ENCODE measurements around the gene MYO1C.
A peak's percentile ranks its signal among the peaks of the same experiment; 100 is the strongest.

Gene MYO1C

GRCh38 chr17:1511756-1512321 is 19.4 kb upstream of the MYO1C start:
- peak; percentile 66 for TF ChIP-seq NFIC (IDR thresholded peaks at IDR 0.05)
- no peak for TF ChIP-seq ZBTB7A (IDR thresholded peaks at IDR 0.05; ENCODE audit: low read depth)
- 0 out of 2 replicates have a peak, but pooled peaks have one; percentile 30 for TF ChIP-seq MAX (IDR thresholded peaks at IDR 0.05)

DNA sequence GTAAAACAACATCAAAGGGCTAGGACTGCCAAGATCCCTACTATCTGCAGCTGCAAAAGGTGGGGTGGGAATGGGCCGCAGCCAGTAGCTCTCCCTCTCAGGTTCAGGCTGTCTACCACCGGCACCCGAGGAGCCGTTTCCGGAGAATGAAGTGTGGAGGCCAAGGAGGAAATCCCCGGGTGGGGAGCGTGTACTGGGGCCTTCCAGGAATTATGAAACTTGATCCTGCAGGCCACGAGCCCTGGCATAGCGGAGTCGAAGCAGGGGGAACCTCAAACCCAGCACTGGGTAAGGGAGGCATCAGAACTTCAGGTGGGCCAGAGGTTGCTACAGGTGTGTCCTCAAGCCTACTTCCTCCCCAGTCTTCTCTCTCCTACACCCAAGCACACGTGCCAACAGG is 18.8 kb upstream of the MYO1C start:
- TF ChIP-seq TCF12 (IDR thresholded peaks at IDR 0.05; ENCODE audit: low read depth) (no peak), TEAD4 (IDR thresholded peaks at IDR 0.05) (no peak), CREB1 (IDR thresholded peaks at IDR 0.05; ENCODE audit: low read depth) (no peak)

- TF ChIP-seq NFIC (IDR thresholded peaks at IDR 0.05) (no peak), REST (IDR thresholded peaks at IDR 0.05; ENCODE audit: low read depth) (no peak), MAX (IDR thresholded peaks at IDR 0.05) (no peak), TEAD4 (IDR thresholded peaks at IDR 0.05) (no peak), YY1 (IDR thresholded peaks at IDR 0.05; ENCODE audit: low read depth) (no peak), FOXM1 (IDR thresholded peaks at IDR 0.05; ENCODE audit: borderline replicate concordance, low read depth) (no peak), TAF1 (IDR thresholded peaks at IDR 0.05; ENCODE audit: low read depth) (no peak), ZBTB7A (IDR thresholded peaks at IDR 0.05; ENCODE audit: low read depth) (no peak), CREB1 (IDR thresholded peaks at IDR 0.05; ENCODE audit: low read depth) (no peak), EGR1 (IDR thresholded peaks at IDR 0.05) (no peak), CEBPB (IDR thresholded peaks at IDR 0.05) (no peak), TCF12 (IDR thresholded peaks at IDR 0.05; ENCODE audit: low read depth) (no peak)
- TF ChIP-seq, protein P1, sequence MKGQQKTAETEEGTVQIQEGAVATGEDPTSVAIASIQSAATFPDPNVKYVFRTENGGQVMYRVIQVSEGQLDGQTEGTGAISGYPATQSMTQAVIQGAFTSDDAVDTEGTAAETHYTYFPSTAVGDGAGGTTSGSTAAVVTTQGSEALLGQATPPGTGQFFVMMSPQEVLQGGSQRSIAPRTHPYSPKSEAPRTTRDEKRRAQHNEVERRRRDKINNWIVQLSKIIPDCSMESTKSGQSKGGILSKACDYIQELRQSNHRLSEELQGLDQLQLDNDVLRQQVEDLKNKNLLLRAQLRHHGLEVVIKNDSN (IDR thresholded peaks at IDR 0.05): no peak
These were observed 16.9 kb upstream of the MYO1C start for GRCh38 chr17:1509290-1509881.

DNA sequence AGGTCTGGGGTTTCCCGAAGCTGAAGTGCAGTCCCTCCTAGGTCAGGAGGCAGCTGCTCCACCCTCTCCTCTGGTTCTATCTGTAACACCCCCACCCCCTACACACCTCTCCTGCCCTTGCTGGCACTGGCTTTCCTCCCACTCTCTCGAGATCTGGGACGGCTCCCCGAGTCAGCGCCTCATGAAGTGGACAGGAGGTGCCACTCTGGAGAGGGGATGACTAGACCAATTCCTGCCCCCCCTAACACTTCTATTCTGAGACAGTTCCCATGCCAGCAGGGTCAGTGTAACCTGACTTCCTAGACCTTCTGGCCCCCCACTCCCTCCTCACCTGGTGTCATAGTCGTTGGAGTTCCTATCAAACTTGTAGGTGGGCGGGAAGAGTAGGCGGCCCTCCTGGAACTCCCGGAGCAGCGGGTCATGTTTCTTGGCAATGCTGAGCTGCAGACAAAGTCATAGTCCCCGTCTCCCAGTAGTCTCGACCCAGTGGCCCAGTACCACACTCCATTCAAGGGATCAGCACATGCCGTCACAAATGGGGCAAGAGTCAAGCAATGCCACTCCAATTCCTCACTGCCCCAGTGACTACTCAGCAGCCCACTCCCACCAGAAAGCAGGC is 14.3 kb upstream of the MYO1C start:
- TF ChIP-seq YY1 (IDR thresholded peaks at IDR 0.05; ENCODE audit: low read depth) (no peak), MAX (IDR thresholded peaks at IDR 0.05) (no peak), EGR1 (IDR thresholded peaks at IDR 0.05) (no peak), REST (IDR thresholded peaks at IDR 0.05; ENCODE audit: low read depth) (no peak), CEBPB (IDR thresholded peaks at IDR 0.05) (no peak), NFIC (IDR thresholded peaks at IDR 0.05) (no peak), CREB1 (IDR thresholded peaks at IDR 0.05; ENCODE audit: low read depth) (no peak), TEAD4 (IDR thresholded peaks at IDR 0.05) (no peak), ZBTB7A (IDR thresholded peaks at IDR 0.05; ENCODE audit: low read depth) (no peak), FOXM1 (IDR thresholded peaks at IDR 0.05; ENCODE audit: borderline replicate concordance, low read depth) (no peak), RAD21 (IDR thresholded peaks at IDR 0.05; ENCODE audit: low read depth) (no peak)
- TF ChIP-seq, protein P1 (IDR thresholded peaks at IDR 0.05): no peak

DNA sequence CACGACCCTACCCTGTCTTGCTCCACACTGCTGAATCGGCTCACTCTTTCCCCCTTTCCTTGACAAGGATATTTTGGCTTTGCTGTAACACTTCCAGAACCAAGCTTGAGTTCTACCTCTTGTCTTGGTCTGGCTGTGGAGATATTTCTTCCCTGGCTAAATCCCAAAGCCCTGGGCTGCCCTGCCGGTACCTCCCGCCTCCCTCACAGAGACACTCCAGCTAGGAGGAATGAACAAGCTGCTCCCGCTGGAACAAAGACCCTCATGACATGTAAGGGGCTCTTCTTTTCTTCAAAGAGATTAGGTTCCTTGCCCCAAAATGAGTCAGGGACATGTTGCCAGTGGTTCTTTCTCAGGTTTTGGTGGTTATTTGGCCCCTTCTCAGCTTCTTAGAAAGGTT is 13.1 kb upstream of the MYO1C start:
- no peak for TF ChIP-seq REST (IDR thresholded peaks at IDR 0.05; ENCODE audit: low read depth)
- no peak for TF ChIP-seq FOXM1 (IDR thresholded peaks at IDR 0.05; ENCODE audit: borderline replicate concordance, low read depth)
- no peak for TF ChIP-seq TEAD4 (IDR thresholded peaks at IDR 0.05)
- no peak for TF ChIP-seq EGR1 (IDR thresholded peaks at IDR 0.05)
- TF ChIP-seq ZBTB7A (IDR thresholded peaks at IDR 0.05; ENCODE audit: low read depth): no peak
- no peak for TF ChIP-seq NFIC (IDR thresholded peaks at IDR 0.05)
- TF ChIP-seq, protein P1 (IDR thresholded peaks at IDR 0.05): no peak
- TF ChIP-seq CREB1 (IDR thresholded peaks at IDR 0.05; ENCODE audit: low read depth): no peak
- TF ChIP-seq TCF12 (IDR thresholded peaks at IDR 0.05; ENCODE audit: low read depth): no peak
- TF ChIP-seq YY1 (IDR thresholded peaks at IDR 0.05; ENCODE audit: low read depth): no peak
- no peak for TF ChIP-seq TAF1 (IDR thresholded peaks at IDR 0.05; ENCODE audit: low read depth)
- no peak for TF ChIP-seq RAD21 (IDR thresholded peaks at IDR 0.05; ENCODE audit: low read depth)
- TF ChIP-seq MAX (IDR thresholded peaks at IDR 0.05): no peak
